NOMO-1 (cell line): ENCODE data around the gene CCDC106.

Source experiments
- DNase-seq, 2 experiments: peaks; one replicate each; lab custom pipeline; 2025; ENCODE audit not compliant: unreplicated experiment in 2 of 2; lab: John Stamatoyannopoulos, UW

Gene CCDC106

DNA sequence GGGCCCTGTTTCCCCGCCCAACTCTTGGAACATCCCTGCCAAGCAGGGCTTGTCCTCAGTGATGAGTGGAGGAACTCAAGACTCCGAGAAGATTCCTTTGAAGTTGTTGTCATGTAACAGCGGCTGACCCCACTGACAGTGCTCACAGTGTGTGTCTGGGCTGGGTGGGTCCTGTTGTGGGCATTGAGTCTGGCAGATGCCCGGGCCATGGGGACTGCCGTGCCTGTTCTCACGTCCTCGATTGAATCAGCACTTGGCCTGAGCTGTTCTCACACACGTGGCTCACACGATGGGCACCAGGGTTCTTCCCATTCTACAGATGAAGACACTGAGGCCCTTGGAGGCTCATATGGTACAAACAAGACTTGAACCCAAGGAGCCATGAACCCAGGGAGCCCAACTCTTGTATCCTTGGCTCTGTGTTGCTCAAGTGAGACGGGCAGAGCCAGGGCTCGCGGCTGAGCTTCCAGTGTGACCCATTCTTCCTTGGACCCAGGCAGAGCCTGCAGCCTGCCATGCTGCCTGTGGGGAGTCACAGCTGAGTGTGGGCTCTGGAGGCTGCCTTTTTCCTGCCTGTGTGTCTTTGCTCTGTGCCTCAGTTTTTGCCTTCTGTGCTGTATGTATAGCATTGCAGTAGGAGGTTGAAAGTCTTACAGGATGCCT, 18.5 kb downstream of the CCDC106 start:
- no peak for DNase-seq

GRCh38 chr19:55667006-55667381, 19.0 kb downstream of the CCDC106 start:
- DNase-seq, result no peak

DNA sequence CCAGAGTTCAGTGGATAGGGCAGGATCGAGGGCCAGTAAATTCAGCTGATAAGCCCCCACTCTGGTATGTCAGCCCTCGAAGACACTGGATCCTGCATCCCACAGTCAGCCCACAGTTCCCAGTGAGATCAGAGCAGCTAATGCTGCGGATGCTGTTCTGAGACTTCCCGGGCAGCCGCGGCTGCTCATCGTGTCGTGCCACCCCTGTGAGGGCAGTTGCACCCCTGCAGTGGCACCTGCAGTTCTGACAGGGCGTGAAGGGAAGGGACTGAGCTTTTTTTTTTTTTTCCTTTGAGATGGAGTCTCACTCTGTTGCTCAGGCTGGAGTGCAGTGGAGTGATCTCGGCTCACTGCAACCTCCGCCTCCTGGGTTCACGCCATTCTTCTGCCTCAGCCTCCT, 19.5 kb downstream of the CCDC106 start:
- DNase-seq, result no peak

GRCh38 chr19:55667958-55668357, 19.9 kb downstream of the CCDC106 start:
- DNase-seq, result no peak

DNA sequence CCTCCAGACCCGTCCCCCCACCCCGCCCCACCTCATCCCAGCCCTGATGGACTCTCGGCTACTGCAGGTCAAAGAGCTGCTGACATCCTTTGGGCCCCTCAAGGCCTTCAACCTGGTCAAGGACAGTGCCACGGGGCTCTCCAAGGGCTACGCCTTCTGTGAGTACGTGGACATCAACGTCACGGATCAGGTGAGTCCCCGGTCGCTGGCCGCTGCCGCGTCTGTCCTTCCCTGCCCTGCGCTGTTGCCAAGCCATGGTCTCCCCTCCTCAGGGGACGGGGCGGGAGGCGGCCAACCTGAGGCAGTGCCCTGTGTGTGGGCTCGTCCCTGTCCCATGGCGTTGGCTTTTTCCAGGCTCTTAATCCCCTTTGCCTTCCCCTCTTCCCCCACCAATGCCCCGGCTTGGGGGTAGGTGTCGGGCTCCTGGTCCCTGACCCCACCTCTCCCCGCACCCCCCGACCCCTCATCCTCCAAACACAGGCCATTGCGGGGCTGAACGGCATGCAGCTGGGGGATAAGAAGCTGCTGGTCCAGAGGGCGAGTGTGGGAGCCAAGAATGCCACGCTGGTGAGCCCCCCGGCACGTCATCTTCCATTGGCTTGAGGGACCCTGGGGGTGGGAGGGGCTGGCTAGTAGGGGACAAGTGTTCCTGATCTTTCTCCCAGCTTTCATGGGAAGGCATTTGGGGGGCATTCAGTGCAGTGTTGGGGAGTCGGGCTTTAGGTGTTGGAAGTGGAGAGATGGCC, 20.8 kb downstream of the CCDC106 start:
- DNase-seq, result no peak

DNA sequence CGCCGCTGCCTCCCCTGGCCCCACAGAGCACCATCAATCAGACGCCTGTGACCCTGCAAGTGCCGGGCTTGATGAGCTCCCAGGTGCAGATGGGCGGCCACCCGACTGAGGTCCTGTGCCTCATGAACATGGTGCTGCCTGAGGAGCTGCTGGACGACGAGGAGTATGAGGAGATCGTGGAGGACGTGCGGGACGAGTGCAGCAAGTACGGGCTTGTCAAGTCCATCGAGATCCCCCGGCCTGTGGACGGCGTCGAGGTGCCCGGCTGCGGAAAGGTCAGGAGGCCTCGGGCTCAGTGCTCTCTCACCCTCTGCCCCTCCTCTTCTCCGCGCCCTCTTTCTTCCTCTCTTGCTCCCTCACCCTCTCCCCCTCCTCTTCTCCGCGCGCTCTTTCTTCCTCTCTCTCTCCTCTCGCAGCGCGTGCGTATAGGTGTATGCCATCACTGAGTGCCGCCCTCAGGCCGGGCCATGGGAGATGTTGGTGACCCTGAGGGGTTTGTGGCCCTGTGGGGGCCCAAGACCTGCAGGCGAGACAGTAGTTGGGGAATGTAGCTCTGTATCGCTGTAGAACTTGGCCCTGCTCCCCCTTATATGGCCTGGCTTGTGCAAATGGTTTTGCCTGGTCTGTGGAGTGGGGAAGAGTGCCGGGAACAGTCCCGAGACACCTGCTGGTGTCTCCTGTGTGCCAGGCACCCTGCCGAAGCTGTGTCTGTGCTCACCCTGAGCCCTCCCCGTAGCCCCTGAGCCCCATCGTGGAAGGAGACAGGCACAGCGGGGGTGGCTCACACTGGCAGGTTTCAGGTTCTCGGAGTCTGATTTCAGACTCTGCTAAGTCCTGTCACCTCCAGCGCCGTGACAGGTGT, 21.6 kb downstream of the CCDC106 start:
- DNase-seq, result no peak

DNA sequence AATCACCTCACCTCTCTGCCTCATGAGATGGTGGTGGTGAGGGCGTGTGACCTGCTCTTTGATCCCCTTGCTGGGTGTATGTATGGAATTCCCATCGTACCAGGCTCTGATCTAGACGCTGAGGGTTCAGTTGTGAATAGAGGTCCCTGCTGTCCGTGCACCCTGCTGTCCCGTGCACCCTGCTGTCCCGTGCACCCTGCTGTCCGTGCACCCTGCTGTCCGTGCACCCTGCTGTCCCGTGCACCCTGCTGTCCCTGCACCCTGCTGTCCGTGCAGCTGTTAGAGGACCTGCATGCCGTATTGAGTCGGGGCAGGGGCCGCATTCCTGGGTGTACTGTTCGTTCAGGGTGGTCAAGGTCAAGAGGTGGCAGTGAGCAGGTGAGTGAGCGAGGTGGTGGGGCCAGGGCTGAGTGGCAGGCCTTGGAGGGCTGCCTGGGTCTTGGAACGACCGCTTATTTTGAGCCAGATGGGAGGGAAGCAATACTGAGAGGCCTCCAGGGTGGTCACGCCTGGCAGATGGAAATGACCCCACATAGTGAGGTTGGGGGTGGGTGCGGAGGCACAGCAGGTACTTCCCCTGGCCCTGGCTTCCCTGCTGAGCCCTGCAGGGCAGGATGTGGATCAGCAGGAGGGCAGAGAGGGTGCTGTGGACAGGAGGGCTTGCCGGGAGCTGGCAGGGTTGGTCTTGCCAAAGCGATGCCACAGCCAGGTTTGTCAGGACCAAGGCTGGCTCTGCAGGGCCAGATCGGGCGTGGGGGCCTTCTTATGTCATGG, 22.5 kb downstream of the CCDC106 start:
- no peak for DNase-seq

DNA sequence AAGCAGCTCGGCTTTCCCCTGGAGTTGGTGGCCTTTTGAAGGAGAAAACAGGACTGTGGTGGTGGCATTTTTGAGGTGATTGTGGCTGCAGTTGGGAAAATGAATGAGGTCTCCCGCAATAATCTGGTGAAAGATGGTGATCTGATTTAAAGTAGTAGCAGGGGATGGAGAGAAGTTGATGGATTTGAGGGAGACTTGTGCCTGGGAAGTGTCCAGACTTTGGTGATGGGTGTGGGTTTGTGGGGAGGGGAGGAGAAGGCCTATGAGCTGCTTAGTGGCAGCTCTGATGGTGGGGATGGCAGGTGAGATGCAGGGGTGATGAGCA, 23.0 kb downstream of the CCDC106 start:
- no peak for DNase-seq

DNA sequence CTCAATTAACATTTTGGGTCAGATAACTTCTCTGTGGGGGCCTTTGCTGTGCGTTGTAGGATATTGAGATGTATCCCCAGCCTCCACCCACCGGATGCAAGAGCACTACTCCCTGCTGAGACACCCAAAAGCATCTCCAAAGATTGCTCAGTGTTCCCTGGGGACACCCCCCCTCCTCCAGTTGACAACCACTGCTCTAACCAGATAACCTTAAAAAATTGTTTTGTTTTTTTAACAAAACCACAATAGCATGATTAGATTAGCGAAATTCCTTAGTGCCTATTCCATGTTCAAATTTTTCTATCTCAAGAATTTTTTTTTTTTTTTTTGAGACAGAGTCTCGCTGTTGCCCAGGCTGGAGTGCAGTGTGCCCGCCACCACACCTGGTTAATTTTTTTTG, 24.4 kb downstream of the CCDC106 start:
- DNase-seq, result no peak

GRCh38 chr19:55673465-55673864, 25.5 kb downstream of the CCDC106 start:
- DNase-seq, result no peak

DNA sequence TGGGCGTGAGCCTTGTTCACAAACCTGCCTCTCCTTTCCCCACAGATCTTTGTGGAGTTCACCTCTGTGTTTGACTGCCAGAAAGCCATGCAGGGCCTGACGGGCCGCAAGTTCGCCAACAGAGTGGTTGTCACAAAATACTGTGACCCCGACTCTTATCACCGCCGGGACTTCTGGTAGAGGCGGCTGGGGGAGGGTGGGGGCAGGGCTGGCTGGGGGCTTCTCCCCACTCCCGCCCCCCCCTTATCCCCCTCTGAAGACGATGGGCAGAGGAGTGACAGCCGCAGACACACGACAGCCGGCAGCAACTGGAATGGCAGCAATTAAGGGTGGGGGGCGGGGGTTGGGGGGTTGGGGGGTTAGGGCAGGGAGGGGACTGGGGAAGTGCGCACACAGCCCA, 25.9 kb downstream of the CCDC106 start:
- no peak for DNase-seq

DNA sequence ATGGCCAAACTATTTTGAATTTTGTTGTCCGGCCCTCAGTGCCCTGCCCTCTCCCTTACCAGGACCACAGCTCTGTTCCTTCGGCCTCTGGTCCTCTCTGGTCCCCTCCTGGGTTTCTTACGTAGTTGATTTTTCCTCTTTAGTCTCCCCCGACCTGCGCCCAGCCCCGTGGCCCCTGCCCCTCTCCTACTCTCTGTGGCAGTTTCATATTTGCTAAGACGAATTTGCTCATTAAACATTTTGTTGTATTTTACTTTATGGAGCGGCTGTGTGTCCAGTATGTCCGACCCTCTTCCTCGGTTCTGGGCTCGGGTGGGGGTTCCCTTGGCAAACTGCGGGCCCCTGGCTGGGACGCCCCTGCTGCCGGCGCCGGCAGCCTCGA, 26.4 kb downstream of the CCDC106 start:
- DNase-seq, result no peak

DNA sequence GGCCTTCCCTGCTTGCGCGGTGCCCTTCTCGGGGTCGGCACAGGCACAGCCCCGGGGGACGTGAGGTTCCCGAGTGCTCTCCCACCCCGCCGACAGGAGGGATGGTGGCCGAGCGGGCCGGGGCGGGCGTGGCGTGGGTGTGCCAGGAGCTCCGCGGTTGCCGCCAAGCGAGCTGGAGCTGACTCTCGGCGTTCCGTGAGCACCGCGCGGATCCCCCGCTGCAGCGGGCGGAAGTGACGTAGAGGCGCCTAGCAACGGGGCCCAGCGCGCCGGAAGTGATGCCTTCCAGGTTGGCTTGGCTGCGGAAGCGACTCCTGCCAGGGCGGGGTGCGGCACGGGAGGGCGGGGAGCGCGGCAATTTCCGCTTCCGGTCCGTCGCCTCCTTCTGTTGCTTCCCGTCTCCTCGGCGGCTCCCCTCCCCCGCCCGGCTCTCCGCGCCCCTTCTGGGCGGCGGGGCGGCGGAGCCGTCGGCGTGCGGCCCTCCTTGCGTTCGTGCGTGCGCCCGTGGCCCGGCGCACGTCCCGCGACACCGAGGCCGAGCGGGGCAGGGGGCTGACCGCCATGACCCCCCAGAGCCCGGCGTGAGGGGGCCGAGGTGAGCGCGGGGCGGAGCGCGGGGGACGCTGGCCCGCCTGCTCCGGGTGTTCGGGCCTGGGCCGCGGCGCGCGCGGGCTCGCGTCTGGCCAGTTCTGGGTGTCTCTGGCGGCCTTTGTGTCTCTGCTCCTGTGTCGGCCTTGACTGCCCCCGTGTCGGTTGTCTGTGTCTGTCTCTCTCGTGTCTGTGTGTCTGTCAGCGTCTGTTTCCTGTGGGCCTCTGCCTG, 27.0 kb downstream of the CCDC106 start, which contains the start of gene EPN1:
Gene EPN1 (plus strand): TSS at position 386 of the 820 bp plus-strand sequence. CDS start 3,402 bp downstream, outside the sequence.
- peak; percentile 95 to 96 for DNase-seq

DNA sequence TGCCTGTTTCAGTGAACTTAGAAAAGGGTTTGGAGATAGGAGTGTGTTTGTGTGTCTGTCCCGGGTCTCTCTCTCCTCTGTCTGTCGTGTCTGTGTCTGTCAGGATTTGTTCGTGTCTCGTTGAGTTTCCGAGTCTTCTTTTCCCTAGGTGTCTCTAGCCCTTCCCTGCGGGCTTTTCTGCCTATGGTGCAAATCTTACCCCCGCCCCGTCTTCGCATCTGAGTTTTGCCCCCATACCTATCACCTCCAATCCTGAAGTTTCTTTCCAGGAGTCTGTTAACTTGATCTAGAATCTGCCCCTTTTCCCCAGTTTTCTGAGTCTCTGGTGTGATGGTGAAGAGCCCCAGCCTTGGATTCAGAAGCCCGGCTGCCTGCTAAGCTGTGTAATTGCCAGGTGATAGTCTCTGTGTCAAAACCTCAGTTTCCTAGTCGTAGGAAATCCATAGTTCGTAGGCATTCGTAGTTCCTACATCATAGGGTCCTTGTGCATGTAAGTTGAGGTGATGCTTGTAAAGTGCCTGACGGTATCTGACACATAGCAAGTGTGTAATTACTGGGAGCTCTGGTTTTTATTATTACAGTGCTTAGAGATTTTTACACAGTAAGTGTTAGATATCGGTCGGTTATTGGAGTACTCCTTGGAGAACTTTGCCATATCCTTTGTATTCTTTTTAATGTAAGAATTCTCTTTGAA, 27.8 kb downstream of the CCDC106 start:
- no peak for DNase-seq

DNA sequence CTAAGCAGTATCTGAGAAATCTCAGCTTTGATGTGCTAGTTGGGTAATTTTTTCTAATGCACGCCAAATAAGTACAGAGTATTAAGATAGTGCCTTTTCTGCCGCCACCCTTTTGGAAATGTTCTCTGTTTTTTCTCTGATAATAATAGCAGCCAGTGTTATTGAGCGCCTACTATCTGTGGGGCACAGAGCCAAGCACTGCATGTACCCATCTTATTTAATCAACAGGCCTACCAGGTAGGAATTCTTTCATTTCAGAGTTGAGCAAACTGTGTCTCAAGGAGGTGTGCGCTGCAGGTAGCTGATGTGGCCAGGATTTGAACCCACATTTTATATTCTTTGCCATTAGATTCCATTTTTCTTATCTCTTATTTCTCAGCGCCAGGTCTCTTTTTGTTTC, 28.4 kb downstream of the CCDC106 start:
- DNase-seq, result no peak

DNA sequence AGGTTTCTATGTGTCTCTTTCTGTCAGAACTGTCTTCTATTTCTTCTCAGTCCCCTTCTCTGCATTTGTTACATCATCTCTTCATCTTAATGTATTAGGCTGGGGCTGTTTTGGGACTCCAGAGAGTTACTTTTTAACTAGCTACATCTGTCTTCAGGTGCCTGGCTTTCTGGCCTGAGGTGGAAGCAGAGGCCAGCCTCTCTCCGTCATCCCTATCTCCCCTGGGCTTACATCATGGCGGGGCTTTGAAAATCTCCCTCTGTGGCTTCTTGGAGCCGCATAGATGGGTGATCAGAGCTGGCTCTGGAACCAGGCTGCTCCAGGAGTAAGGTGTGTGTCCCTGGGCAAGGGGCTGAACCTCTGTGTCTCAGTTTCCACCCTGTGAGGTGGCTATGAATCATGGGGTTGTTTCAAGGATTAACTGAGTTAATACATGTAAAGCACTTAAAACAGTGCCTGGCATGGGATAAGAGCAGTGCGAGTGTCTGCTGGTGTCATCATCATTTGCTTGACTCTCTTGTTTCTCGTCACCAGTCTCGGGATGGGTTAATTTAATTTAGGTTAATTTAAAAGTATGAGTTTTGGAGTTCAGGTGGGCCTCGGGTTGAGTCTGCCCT, 29.0 kb downstream of the CCDC106 start:
- DNase-seq, result no peak

DNA sequence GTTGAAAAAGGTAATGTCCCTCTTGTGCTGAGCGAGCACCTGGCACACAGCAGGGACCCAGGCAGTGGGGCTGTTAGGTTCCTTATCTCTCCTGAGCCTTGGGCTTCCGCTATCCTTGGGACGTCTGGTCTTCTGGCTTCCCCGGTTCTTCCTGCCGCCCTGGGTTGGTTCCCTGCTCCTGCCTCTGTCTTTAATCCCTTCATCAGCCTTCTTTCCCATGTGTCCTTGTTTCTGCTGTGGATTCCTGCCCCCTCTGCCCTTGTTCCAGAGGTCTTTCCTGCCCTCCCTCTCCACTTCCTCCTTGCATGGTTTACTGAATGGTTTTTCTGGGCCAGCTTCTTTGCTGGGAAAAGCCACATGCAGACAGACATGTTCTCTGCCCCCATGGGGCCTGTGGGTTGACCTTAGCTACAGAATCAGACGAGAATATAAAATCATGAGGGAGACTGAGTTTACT, 29.6 kb downstream of the CCDC106 start:
- no peak for DNase-seq

- peak; percentile 93 to 94 for DNase-seq
Observed at GRCh38 chr19:55678121-55678671, 30.2 kb downstream of the CCDC106 start.
